ENCODE measurements around the gene CCNYL1.

GRCh38 chr2:207750876-207751275 is 39.4 kb downstream of the CCNYL1 start:
- no peak for TF ChIP-seq CTCF (IDR thresholded peaks at IDR 0.05)
- no peak for TF ChIP-seq POLR2A (IDR thresholded peaks at IDR 0.05)

All from thyroid gland (tissue), 4 donors.